MM.1S (cell line): ENCODE results near the gene POTEH.
"Not testable (repeated sequence)": the region's sequence is repeated elsewhere in the genome, so short reads cannot be mapped to it uniquely, and the experiment has no call there.

Experiments used
- CTCF ChIP-seq: fragments of 300-600 bp; sonication (generic); IDR thresholded peaks from 2 replicates; pipeline ENCODE4 v1.5.1; 2016; ENCODE audit warnings: antibody characterized with exemption, low read length, mixed read lengths
- EZH2 ChIP-seq: fragments of 300-600 bp; sonication (generic); optimal IDR thresholded peaks from 2 replicates; pipeline ENCODE3; 2017; ENCODE audit warnings: low read depth, mild to moderate bottlenecking, antibody characterized with exemption, low read length, mixed read lengths
- EZH2phosphoT487 ChIP-seq: fragments of 300-600 bp; sonication (generic); IDR thresholded peaks from 2 replicates; pipeline ENCODE4 v1.6.1; 2018; ENCODE audit warnings: antibody characterized with exemption, low read length

GRCh38 chr22:15679702-15680101, 10.1 kb upstream of the POTEH start:
- not testable (repeated sequence) for TF ChIP-seq CTCF, EZH2, EZH2phosphoT487
